Measurements from ENCODE around the gene TMEM213. TPM values are rescaled to one million over a fixed set of nuclear protein-coding genes. Genes with fewer than 3 reads are reported as not detected.

Gene TMEM213
- total RNA-seq, 6 experiments from 2014 or later = not detected

- Mint-ChIP-seq H3K4me1 (ENCODE audit: low read depth) (no peaks in the 10 kb centered on the region), H3K27ac (no peak overlapping the region), H3K9me3 (peaks cover 4% of the 10 kb centered on the region; the same call in 1 of the 2 replicates), H3K4me3 (no peak overlapping the region), H3K27me3 (ENCODE audit: insufficient read depth) (peaks cover 6% of the 10 kb centered on the region), H3K36me3 (ENCODE audit: low read depth) (no peaks in the 10 kb centered on the region; the same call in 1 of the 2 replicates)
- DNase-seq = no peak
- TF ChIP-seq, protein P1, sequence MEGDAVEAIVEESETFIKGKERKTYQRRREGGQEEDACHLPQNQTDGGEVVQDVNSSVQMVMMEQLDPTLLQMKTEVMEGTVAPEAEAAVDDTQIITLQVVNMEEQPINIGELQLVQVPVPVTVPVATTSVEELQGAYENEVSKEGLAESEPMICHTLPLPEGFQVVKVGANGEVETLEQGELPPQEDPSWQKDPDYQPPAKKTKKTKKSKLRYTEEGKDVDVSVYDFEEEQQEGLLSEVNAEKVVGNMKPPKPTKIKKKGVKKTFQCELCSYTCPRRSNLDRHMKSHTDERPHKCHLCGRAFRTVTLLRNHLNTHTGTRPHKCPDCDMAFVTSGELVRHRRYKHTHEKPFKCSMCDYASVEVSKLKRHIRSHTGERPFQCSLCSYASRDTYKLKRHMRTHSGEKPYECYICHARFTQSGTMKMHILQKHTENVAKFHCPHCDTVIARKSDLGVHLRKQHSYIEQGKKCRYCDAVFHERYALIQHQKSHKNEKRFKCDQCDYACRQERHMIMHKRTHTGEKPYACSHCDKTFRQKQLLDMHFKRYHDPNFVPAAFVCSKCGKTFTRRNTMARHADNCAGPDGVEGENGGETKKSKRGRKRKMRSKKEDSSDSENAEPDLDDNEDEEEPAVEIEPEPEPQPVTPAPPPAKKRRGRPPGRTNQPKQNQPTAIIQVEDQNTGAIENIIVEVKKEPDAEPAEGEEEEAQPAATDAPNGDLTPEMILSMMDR (IDR thresholded peaks at IDR 0.05) = no peak
These were observed 31.5 kb downstream of the TMEM213 start for GRCh38 chr7:138829335-138829734.

- no peak for DNase-seq
- Mint-ChIP-seq H3K9me3 (no peaks in the 10 kb centered on the region), H3K4me3 (no peak overlapping the region), H3K36me3 (ENCODE audit: low read depth) (no peaks in the 10 kb centered on the region; the same call in 1 of the 2 replicates), H3K4me1 (ENCODE audit: low read depth) (no peaks in the 10 kb centered on the region), H3K27ac (no peak overlapping the region), H3K27me3 (ENCODE audit: insufficient read depth) (no peaks in the 10 kb centered on the region; the same call in none of the 2 replicates)
- TF ChIP-seq, protein P1 (IDR thresholded peaks at IDR 0.05) = no peak
These were observed 35.2 kb downstream of the TMEM213 start for GRCh38 chr7:138832966-138833365.

- DNase-seq = no peak
- TF ChIP-seq, protein P1 (IDR thresholded peaks at IDR 0.05) = no peak
- no peaks in the 10 kb centered on the region for H3K9me3 Mint-ChIP-seq
- H3K27ac Mint-ChIP-seq = no peak overlapping the region
- no peaks in the 10 kb centered on the region; the same call in 1 of the 2 replicates for H3K27me3 Mint-ChIP-seq (ENCODE audit: insufficient read depth)
- no peaks in the 10 kb centered on the region for H3K4me1 Mint-ChIP-seq (ENCODE audit: low read depth)
- H3K4me3 Mint-ChIP-seq = no peak overlapping the region
- no peaks in the 10 kb centered on the region; the same call in 1 of the 2 replicates for H3K36me3 Mint-ChIP-seq (ENCODE audit: low read depth)
These were observed 35.8 kb downstream of the TMEM213 start for GRCh38 chr7:138833596-138833995.

DNA sequence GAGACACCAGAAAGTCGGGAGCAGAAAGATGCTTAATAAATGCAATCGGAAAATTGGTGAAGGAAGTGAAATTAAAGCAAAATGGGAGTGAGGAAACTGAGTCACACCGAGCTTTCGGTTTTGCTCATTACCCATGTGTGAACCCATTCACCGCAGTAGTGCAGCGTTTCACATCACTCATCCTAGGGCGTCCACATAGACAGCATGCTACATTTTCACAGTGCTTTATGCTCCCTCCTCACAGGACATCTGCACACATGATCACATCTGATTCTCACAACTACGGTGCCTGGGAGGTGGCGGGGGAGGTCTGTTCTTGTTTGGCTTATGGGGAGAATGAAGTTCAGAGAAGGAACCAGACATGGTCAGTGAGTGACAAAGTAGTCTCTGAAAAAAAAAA, 36.8 kb downstream of the TMEM213 start:
- Mint-ChIP-seq H3K36me3 (ENCODE audit: low read depth) (no peaks in the 10 kb centered on the region; the same call in 1 of the 2 replicates), H3K27ac (no peak overlapping the region), H3K9me3 (no peaks in the 10 kb centered on the region), H3K4me3 (no peak overlapping the region), H3K4me1 (ENCODE audit: low read depth) (no peaks in the 10 kb centered on the region), H3K27me3 (ENCODE audit: insufficient read depth) (no peaks in the 10 kb centered on the region)
- TF ChIP-seq, protein P1 (IDR thresholded peaks at IDR 0.05) = no peak
- no peak for DNase-seq

- no peak for DNase-seq
- TF ChIP-seq, protein P1 (IDR thresholded peaks at IDR 0.05) = peak; percentile 19; the same call in 1 of the 2 replicates
- Mint-ChIP-seq H3K4me1 (ENCODE audit: low read depth) (no peaks in the 10 kb centered on the region), H3K4me3 (no peak overlapping the region), H3K36me3 (ENCODE audit: low read depth) (no peaks in the 10 kb centered on the region; the same call in 1 of the 2 replicates), H3K9me3 (no peaks in the 10 kb centered on the region), H3K27ac (no peak overlapping the region), H3K27me3 (ENCODE audit: insufficient read depth) (no peaks in the 10 kb centered on the region)
These were observed 37.3 kb downstream of the TMEM213 start for GRCh38 chr7:138835087-138835486.

Data from HFFc6 (cell line).